Smooth muscle cell (in vitro differentiated cells): ENCODE data around the gene MPL. TPM values are rescaled to one million over a fixed set of nuclear protein-coding genes. Genes with fewer than 3 reads are reported as not detected.
A peak's percentile ranks its signal among the peaks of the same experiment; 100 is the strongest.

Source experiments
- DNase-seq: peaks from one replicate; lab custom pipeline; 2025; ENCODE audit not compliant: unreplicated experiment; lab: John Stamatoyannopoulos, UW
- H2AFZ ChIP-seq: fragments of 200-600 bp; sonication (generic); 2 replicates; pipeline ENCODE4 v1.6.0; 2016; ENCODE audit warnings: antibody characterized with exemption, low read depth, mild to moderate bottlenecking
- H3F3A ChIP-seq: fragments of 200-600 bp; sonication (generic); 2 replicates; pipeline ENCODE4 v1.6.0; 2017; ENCODE audit warnings: antibody characterized with exemption, low read depth
- H3K27ac ChIP-seq: fragments of 200-600 bp; sonication (generic); 2 replicates; pipeline ENCODE4 v1.5.1; 2016; ENCODE audit warnings: low read depth, mild to moderate bottlenecking
- H3K27me3 ChIP-seq: fragments of 200-600 bp; sonication (generic); 2 replicates; pipeline ENCODE4 v1.6.1; 2016; ENCODE audit warnings: low read depth, mild to moderate bottlenecking
- H3K36me3 ChIP-seq: fragments of 200-600 bp; sonication (generic); 2 replicates; pipeline ENCODE4 v1.5.1; 2016; ENCODE audit warnings: low read depth
- H3K4me1 ChIP-seq: fragments of 200-600 bp; sonication (generic); 2 replicates; pipeline ENCODE4 v1.5.1; 2016; ENCODE audit warnings: low read depth
- H3K4me2 ChIP-seq: fragments of 200-600 bp; sonication (generic); 2 replicates; pipeline ENCODE4 v1.6.0; 2016; ENCODE audit warnings: mild to moderate bottlenecking
- H3K4me3 ChIP-seq: fragments of 200-600 bp; sonication (generic); 2 replicates; pipeline ENCODE4 v1.5.1; 2016; ENCODE audit warnings: mild to moderate bottlenecking
- H3K79me2 ChIP-seq: fragments of 200-600 bp; sonication (generic); 2 replicates; pipeline ENCODE4 v1.6.0; 2016; ENCODE audit warnings: low read depth, mild to moderate bottlenecking
- H3K9ac ChIP-seq: fragments of 200-600 bp; sonication (generic); 2 replicates; pipeline ENCODE4 v1.6.0; 2016; ENCODE audit warnings: low read depth
- H3K9me3 ChIP-seq: fragments of 200-600 bp; sonication (generic); replicated peaks from 2 replicates; pipeline ENCODE4 v1.5.1; 2016; ENCODE audit warnings: low read depth
- H4K20me1 ChIP-seq: fragments of 200-600 bp; sonication (generic); 2 replicates; pipeline ENCODE4 v1.6.0; 2016; ENCODE audit warnings: low read depth
- WGBS: methylation state at CpG from one replicate; pipeline ENCODE4 v1.1.7; 2016; ENCODE audit warnings: low lambda C conversion rate; 5-methylcytosine and 5-hydroxymethylcytosine counted together
- polyA plus RNA-seq: library from polyadenylated mRNA; unstranded; fragments of >200 nt; fragmentation: Nextera tagmentation; extraction: Ambion mirVana; gene quantifications from 2 replicates; pipeline ENCODE4 v1.2.1, GENCODE V29; 2016
- total RNA-seq: library from RNA; depleted of rRNA; stranded (reverse); fragments of >200 nt; gene quantifications from 2 replicates; pipeline ENCODE4 v1.2.3, GENCODE V29; 2014
- TF ChIP-seq, protein P1 (sequence below): fragments of 200-600 bp; sonication (generic); IDR thresholded peaks from 2 replicates; pipeline ENCODE4 v1.5.1; 2017; ENCODE audit warnings: borderline replicate concordance, mild to moderate bottlenecking, antibody characterized with exemption; ENCODE audit not compliant: insufficient read depth, poor library complexity, severe bottlenecking

MPL gene
- total and polyA plus RNA-seq, 2 experiments from 2014 or later, result not detected

DNA sequence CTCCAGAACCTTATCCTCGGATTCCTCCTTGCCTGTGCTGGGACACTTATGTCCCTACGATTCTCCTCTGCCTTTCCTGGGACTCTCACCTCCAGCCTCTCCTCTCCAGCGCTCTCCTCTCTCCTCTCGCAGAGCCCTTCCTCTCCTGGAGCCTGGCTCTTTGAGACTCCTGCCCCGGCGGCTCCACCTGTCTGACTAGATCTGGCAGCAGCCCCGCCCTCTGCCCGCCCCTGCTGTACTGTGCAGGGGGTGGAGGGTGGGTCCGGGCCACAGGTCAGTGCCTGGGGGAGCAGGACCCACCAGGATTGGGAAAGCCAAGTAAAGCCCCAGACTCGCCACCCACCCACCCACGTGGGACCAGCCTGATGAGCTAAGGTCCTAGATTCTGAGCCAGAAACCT lies 28.6 kb downstream of the MPL start:
- 48% methylated on average over 9 of the region's 11 CpGs for WGBS
- Histone ChIP-seq H3K4me1 (peaks cover 14% of the 10 kb centered on the region), H4K20me1 (peaks cover 25% of the 10 kb centered on the region), H3F3A (peaks cover 14% of the 10 kb centered on the region), H3K27ac (peak overlapping the region; percentile 7), H3K4me3 (peak overlapping the region; percentile 70), H3K27me3 (no peaks in the 10 kb centered on the region), H3K36me3 (no peaks in the 10 kb centered on the region), H3K9me3 (no peaks in the 10 kb centered on the region), H3K4me2 (peak overlapping the region; percentile 95), H2AFZ (no peak overlapping the region), H3K79me2 (peaks cover 26% of the 10 kb centered on the region), H3K9ac (no peak overlapping the region)
- TF ChIP-seq, protein P1, sequence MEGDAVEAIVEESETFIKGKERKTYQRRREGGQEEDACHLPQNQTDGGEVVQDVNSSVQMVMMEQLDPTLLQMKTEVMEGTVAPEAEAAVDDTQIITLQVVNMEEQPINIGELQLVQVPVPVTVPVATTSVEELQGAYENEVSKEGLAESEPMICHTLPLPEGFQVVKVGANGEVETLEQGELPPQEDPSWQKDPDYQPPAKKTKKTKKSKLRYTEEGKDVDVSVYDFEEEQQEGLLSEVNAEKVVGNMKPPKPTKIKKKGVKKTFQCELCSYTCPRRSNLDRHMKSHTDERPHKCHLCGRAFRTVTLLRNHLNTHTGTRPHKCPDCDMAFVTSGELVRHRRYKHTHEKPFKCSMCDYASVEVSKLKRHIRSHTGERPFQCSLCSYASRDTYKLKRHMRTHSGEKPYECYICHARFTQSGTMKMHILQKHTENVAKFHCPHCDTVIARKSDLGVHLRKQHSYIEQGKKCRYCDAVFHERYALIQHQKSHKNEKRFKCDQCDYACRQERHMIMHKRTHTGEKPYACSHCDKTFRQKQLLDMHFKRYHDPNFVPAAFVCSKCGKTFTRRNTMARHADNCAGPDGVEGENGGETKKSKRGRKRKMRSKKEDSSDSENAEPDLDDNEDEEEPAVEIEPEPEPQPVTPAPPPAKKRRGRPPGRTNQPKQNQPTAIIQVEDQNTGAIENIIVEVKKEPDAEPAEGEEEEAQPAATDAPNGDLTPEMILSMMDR, result no peak
- no peak for DNase-seq

DNA sequence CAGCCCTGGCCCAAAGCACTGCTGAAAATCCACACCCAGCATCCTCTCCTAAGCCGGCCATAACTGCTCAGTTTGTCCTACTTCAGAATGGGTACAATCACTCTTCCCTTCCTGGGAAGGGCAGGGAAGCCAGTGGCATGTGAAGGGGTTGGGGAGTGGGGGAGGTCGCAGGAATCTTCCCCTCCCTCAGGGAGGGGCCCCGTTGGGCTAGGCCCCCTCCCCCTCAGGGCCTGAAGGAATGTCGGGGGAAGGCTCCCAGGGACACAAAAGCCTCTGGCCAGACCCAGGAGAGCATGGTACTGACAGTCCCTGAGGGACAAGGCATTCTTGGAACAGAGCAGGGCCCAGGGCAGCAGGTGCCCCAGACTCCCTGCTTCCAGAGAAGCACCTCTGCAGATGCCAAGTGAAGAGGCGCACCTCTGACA lies 29.0 kb downstream of the MPL start:
- TF ChIP-seq, protein P1, result no peak

GRCh38 chr1:43367026-43367903 lies 29.6 kb downstream of the MPL start:
- Histone ChIP-seq H3K4me1 (peaks cover 14% of the 10 kb centered on the region), H3K27ac (peak overlapping the region; percentile 50), H3K9me3 (no peaks in the 10 kb centered on the region), H3K79me2 (peaks cover 26% of the 10 kb centered on the region), H2AFZ (no peak overlapping the region), H3F3A (peaks cover 14% of the 10 kb centered on the region), H3K36me3 (no peaks in the 10 kb centered on the region), H3K4me3 (peak overlapping the region; percentile 70), H3K4me2 (peak overlapping the region; percentile 95), H3K27me3 (no peaks in the 10 kb centered on the region), H3K9ac (peak overlapping the region; percentile 30), H4K20me1 (peaks cover 25% of the 10 kb centered on the region)
- 4% methylated on average over 29 of the region's 48 CpGs for WGBS
- DNase-seq, result no peak
- TF ChIP-seq, protein P1, result no peak

More for the DNA sequence above, 29.0 kb downstream of the MPL start:
- H3K27me3 ChIP-seq, result no peaks in the 10 kb centered on the region
- H2AFZ ChIP-seq, result no peak overlapping the region
- H3K27ac ChIP-seq, result no peak overlapping the region
- no peak overlapping the region for H3K9ac ChIP-seq
- peak overlapping the region; percentile 70 for H3K4me3 ChIP-seq
- H3K4me1 ChIP-seq, result peaks cover 14% of the 10 kb centered on the region
- peak overlapping the region; percentile 95 for H3K4me2 ChIP-seq
- peaks cover 14% of the 10 kb centered on the region for H3F3A ChIP-seq
- H3K36me3 ChIP-seq, result no peaks in the 10 kb centered on the region
- H3K9me3 ChIP-seq, result no peaks in the 10 kb centered on the region
- 10% methylated on average over 4 of the region's 5 CpGs for WGBS
- no peak for DNase-seq
- H4K20me1 ChIP-seq, result peaks cover 25% of the 10 kb centered on the region
- H3K79me2 ChIP-seq, result peaks cover 26% of the 10 kb centered on the region
